IPS-18a (cell line): ENCODE data around the gene PDE9A.

Experiments
- H3K27ac ChIP-seq: one replicate; pipeline ENCODE4 v1.5.1; 2013; ENCODE audit warnings: low read length
- H3K27me3 ChIP-seq: one replicate; pipeline ENCODE4 v1.6.1; 2013; ENCODE audit warnings: mild to moderate bottlenecking, low read length; ENCODE audit not compliant: control insufficient read depth, insufficient read depth
- H3K36me3 ChIP-seq: one replicate; pipeline ENCODE4 v1.6.1; 2013; ENCODE audit warnings: low read depth, low read length; ENCODE audit not compliant: control insufficient read depth
- H3K4me1 ChIP-seq: one replicate; pipeline ENCODE4 v1.6.1; 2013; ENCODE audit warnings: low read depth, low read length; ENCODE audit not compliant: control insufficient read depth
- H3K4me3 ChIP-seq: one replicate; pipeline ENCODE4 v1.5.1; 2013; ENCODE audit warnings: low read length
- H3K9ac ChIP-seq: one replicate; pipeline ENCODE4 v1.6.1; 2013; ENCODE audit warnings: mild to moderate bottlenecking, low read length, moderate library complexity
- H3K9me3 ChIP-seq: one replicate; pipeline ENCODE4 v1.6.1; 2013; ENCODE audit warnings: low read depth, low read length; ENCODE audit not compliant: control insufficient read depth

PDE9A gene

GRCh38 chr21:42663200-42663750 is 9.9 kb downstream of the PDE9A start:
- H3K4me1 ChIP-seq, result peaks cover 12% of the 10 kb centered on the region
- no peak overlapping the region for H3K27ac ChIP-seq
- H3K9ac ChIP-seq, result no peak overlapping the region
- peaks cover 9% of the 10 kb centered on the region for H3K36me3 ChIP-seq
- H3K9me3 ChIP-seq, result no peaks in the 10 kb centered on the region
- no peak overlapping the region for H3K4me3 ChIP-seq
- no peaks in the 10 kb centered on the region for H3K27me3 ChIP-seq

GRCh38 chr21:42663860-42664535 is 10.6 kb downstream of the PDE9A start:
- Histone ChIP-seq H3K9ac (no peak overlapping the region), H3K4me1 (peaks cover 15% of the 10 kb centered on the region), H3K27ac (no peak overlapping the region), H3K27me3 (no peaks in the 10 kb centered on the region), H3K4me3 (no peak overlapping the region), H3K9me3 (no peaks in the 10 kb centered on the region), H3K36me3 (peaks cover 9% of the 10 kb centered on the region)

GRCh38 chr21:42664614-42665013 is 11.2 kb downstream of the PDE9A start:
- Histone ChIP-seq H3K36me3 (peaks cover 9% of the 10 kb centered on the region), H3K9ac (no peak overlapping the region), H3K27ac (no peak overlapping the region), H3K4me3 (no peak overlapping the region), H3K4me1 (peaks cover 18% of the 10 kb centered on the region), H3K27me3 (no peaks in the 10 kb centered on the region), H3K9me3 (no peaks in the 10 kb centered on the region)

GRCh38 chr21:42665026-42665425 is 11.6 kb downstream of the PDE9A start:
- Histone ChIP-seq H3K27me3 (no peaks in the 10 kb centered on the region), H3K4me1 (peaks cover 18% of the 10 kb centered on the region), H3K9me3 (no peaks in the 10 kb centered on the region), H3K4me3 (no peak overlapping the region), H3K36me3 (peaks cover 13% of the 10 kb centered on the region), H3K9ac (no peak overlapping the region), H3K27ac (no peak overlapping the region)

- H3K4me3 ChIP-seq, result no peak overlapping the region
- H3K4me1 ChIP-seq, result peaks cover 18% of the 10 kb centered on the region
- no peaks in the 10 kb centered on the region for H3K27me3 ChIP-seq
- peaks cover 18% of the 10 kb centered on the region for H3K36me3 ChIP-seq
- H3K27ac ChIP-seq, result no peak overlapping the region
- H3K9ac ChIP-seq, result no peak overlapping the region
- no peaks in the 10 kb centered on the region for H3K9me3 ChIP-seq
These were observed 12.1 kb downstream of the PDE9A start for GRCh38 chr21:42665484-42665883.

GRCh38 chr21:42666023-42666747 is 12.8 kb downstream of the PDE9A start:
- H3K9ac ChIP-seq, result no peak overlapping the region
- H3K4me1 ChIP-seq, result peaks cover 18% of the 10 kb centered on the region
- H3K36me3 ChIP-seq, result peaks cover 20% of the 10 kb centered on the region
- H3K4me3 ChIP-seq, result no peak overlapping the region
- no peaks in the 10 kb centered on the region for H3K27me3 ChIP-seq
- no peak overlapping the region for H3K27ac ChIP-seq
- H3K9me3 ChIP-seq, result no peaks in the 10 kb centered on the region

GRCh38 chr21:42666925-42667324 is 13.5 kb downstream of the PDE9A start:
- Histone ChIP-seq H3K27me3 (no peaks in the 10 kb centered on the region), H3K9me3 (no peaks in the 10 kb centered on the region), H3K9ac (no peak overlapping the region), H3K27ac (no peak overlapping the region), H3K4me1 (peaks cover 20% of the 10 kb centered on the region), H3K4me3 (no peak overlapping the region), H3K36me3 (peaks cover 20% of the 10 kb centered on the region)

- Histone ChIP-seq H3K4me1 (peaks cover 34% of the 10 kb centered on the region), H3K9me3 (no peaks in the 10 kb centered on the region), H3K27ac (no peak overlapping the region), H3K4me3 (no peak overlapping the region), H3K36me3 (peaks cover 11% of the 10 kb centered on the region), H3K27me3 (no peaks in the 10 kb centered on the region), H3K9ac (no peak overlapping the region)
These were observed 15.0 kb downstream of the PDE9A start for GRCh38 chr21:42668298-42668992.

GRCh38 chr21:42669041-42669440 is 15.6 kb downstream of the PDE9A start:
- Histone ChIP-seq H3K27ac (no peak overlapping the region), H3K27me3 (no peaks in the 10 kb centered on the region), H3K9ac (no peak overlapping the region), H3K36me3 (peaks cover 11% of the 10 kb centered on the region), H3K4me1 (peaks cover 40% of the 10 kb centered on the region), H3K9me3 (no peaks in the 10 kb centered on the region), H3K4me3 (no peak overlapping the region)

GRCh38 chr21:42670058-42670880 is 16.8 kb downstream of the PDE9A start:
- H3K27ac ChIP-seq, result no peak overlapping the region
- H3K27me3 ChIP-seq, result no peaks in the 10 kb centered on the region
- no peak overlapping the region for H3K4me3 ChIP-seq
- peaks cover 50% of the 10 kb centered on the region for H3K4me1 ChIP-seq
- peaks cover 11% of the 10 kb centered on the region for H3K36me3 ChIP-seq
- no peak overlapping the region for H3K9ac ChIP-seq
- no peaks in the 10 kb centered on the region for H3K9me3 ChIP-seq

GRCh38 chr21:42670884-42671283 is 17.5 kb downstream of the PDE9A start:
- peaks cover 50% of the 10 kb centered on the region for H3K4me1 ChIP-seq

More at GRCh38 chr21:42670884-42671283, 17.5 kb downstream of the PDE9A start:
- Histone ChIP-seq H3K27me3 (no peaks in the 10 kb centered on the region), H3K9me3 (no peaks in the 10 kb centered on the region), H3K4me3 (no peak overlapping the region), H3K36me3 (peaks cover 11% of the 10 kb centered on the region), H3K9ac (no peak overlapping the region), H3K27ac (no peak overlapping the region)
